ENCODE results near the gene CLSTN1. TPM values are rescaled to one million over a fixed set of nuclear protein-coding genes. Genes with fewer than 3 reads are reported as not detected.

The CLSTN1 gene
- total RNA-seq, 1 experiment from 2014 or later = 106 TPM

DNA sequence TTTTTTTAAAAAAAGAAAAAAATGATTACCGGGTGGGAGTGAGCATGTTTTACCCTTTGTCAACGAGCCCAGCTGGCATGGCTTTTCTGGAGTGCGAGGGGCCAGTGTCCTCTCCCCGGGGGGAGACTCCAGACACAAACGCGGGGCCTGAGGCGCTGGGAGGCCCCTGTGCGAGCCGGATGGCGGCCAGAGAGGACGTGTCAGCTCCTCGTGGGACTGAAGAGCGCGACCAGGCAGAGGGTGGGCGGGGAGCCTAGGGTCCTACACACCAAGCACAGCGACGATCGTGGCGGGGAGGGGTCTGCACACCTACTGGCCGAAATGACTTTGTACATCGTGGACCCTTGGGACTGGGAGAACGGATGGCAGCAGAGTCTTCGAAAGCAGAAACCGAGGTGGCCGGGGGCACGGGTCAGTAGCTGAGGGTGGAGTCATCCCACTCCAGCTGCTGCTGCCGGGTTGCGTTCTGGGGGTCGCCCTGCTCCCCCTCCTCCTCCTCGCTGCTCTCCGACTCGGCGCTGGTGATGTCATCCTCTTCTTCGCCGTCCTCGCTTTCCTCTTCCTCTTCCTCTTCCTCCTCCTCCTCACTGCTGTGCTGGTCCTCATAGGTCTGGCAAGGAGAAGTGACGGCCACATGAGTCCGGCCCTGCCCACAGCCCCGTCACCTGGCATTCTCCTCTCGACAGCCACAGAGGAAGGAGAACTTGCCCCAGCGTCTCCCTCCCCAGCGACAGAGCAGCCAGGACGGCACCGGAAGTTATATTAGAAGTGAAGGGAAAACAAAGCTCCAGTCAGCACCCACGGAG lies 93.5 kb downstream of the CLSTN1 start:
- DNase-seq (ENCODE audit: unreplicated experiment) = no peak
- intact Hi-C loops (cut with micrococcal nuclease) = no loop called here
- H3K27me3 Mint-ChIP-seq (ENCODE audit: insufficient read depth, unreplicated experiment) = no peaks in the 10 kb centered on the region
- BruUV-seq (replicated peaks) = no TSS peak
- H3K27ac Mint-ChIP-seq (ENCODE audit: low read depth, unreplicated experiment) = no peak overlapping the region
- POLR2A ChIA-PET = no interaction called here
- H3K4me3 Mint-ChIP-seq (ENCODE audit: unreplicated experiment) = no peak overlapping the region
- TF ChIP-seq, protein P1, sequence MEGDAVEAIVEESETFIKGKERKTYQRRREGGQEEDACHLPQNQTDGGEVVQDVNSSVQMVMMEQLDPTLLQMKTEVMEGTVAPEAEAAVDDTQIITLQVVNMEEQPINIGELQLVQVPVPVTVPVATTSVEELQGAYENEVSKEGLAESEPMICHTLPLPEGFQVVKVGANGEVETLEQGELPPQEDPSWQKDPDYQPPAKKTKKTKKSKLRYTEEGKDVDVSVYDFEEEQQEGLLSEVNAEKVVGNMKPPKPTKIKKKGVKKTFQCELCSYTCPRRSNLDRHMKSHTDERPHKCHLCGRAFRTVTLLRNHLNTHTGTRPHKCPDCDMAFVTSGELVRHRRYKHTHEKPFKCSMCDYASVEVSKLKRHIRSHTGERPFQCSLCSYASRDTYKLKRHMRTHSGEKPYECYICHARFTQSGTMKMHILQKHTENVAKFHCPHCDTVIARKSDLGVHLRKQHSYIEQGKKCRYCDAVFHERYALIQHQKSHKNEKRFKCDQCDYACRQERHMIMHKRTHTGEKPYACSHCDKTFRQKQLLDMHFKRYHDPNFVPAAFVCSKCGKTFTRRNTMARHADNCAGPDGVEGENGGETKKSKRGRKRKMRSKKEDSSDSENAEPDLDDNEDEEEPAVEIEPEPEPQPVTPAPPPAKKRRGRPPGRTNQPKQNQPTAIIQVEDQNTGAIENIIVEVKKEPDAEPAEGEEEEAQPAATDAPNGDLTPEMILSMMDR (IDR thresholded peaks at IDR 0.05; ENCODE audit: unreplicated experiment) = no peak
- CTCF ChIA-PET = interaction anchor here (0.6 kb wide), 1 partner anchor 849 kb away, joined by 3 read pairs; no protein-coding TSS in a partner anchor
- peaks cover 79% of the 10 kb centered on the region for H3K36me3 Mint-ChIP-seq (ENCODE audit: insufficient read depth, unreplicated experiment)
- no peaks in the 10 kb centered on the region for H3K4me1 Mint-ChIP-seq (ENCODE audit: insufficient read depth, unreplicated experiment)
- H3K9me3 Mint-ChIP-seq (ENCODE audit: unreplicated experiment) = no peaks in the 10 kb centered on the region

DNA sequence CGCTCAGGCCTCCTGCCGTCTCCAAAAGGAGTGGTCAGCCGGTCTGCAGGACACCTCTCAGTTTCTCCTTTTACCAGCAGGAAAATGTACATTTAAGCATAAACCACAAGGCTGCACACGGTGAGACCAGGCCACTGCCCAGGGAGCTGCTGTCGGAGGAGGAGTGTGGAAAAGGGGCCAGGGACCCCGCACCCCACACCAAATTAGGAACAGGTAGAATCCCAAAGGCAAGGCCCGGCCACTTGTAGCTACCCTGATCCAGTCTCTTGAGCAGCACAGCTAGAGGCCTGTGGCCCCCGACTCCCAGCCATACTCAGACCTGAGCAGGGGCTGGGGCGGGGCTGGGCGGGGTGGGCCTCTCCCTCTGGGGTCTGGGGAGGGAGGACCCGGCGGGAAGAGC lies 94.2 kb downstream of the CLSTN1 start:
- no peak overlapping the region for H3K4me3 Mint-ChIP-seq (ENCODE audit: unreplicated experiment)
- no peaks in the 10 kb centered on the region for H3K9me3 Mint-ChIP-seq (ENCODE audit: unreplicated experiment)
- peaks cover 71% of the 10 kb centered on the region for H3K36me3 Mint-ChIP-seq (ENCODE audit: insufficient read depth, unreplicated experiment)
- ChIA-PET POLR2A (no interaction called here), CTCF (no interaction called here)
- no peak overlapping the region for H3K27ac Mint-ChIP-seq (ENCODE audit: low read depth, unreplicated experiment)
- no peak for DNase-seq (ENCODE audit: unreplicated experiment)
- no peaks in the 10 kb centered on the region for H3K27me3 Mint-ChIP-seq (ENCODE audit: insufficient read depth, unreplicated experiment)
- H3K4me1 Mint-ChIP-seq (ENCODE audit: insufficient read depth, unreplicated experiment) = no peaks in the 10 kb centered on the region
- TF ChIP-seq, protein P1 (IDR thresholded peaks at IDR 0.05; ENCODE audit: unreplicated experiment) = no peak
- intact Hi-C loops (cut with micrococcal nuclease) = no loop called here
- BruUV-seq (replicated peaks) = no TSS peak

DNA sequence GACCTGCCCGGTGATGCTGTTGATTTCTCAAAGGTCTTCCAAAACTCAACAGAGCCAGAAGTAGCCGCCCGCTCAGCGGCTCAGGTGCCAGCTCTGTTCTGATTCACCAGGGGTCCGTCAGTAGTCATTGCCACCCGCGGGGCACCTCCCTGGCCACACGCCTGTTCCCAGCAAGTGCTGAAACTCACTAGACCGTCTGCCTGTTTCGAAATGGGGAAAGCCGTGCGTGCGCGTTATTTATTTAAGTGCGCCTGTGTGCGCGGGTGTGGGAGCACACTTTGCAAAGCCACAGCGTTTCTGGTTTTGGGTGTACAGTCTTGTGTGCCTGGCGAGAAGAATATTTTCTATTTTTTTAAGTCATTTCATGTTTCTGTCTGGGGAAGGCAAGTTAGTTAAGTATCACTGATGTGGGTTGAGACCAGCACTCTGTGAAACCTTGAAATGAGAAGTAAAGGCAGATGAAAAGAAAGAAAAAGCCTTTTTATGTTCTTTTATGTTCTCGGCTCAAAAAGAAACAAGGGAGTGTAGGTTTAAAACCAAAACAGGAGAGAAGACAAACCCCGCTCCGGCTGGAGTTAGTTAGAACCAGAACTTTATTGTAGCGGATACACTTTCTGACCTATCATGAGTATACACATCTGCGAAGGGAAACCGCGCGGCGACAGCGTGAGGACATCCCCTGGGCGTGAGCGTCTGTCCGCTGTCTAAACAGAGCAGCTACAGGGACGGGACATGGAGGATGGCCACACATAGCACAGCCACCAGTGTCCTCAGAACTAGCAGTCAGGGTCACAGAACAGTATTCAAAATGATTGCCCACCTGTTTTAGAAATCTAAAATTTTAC lies 95.1 kb downstream of the CLSTN1 start:
- Mint-ChIP-seq H3K9me3 (ENCODE audit: unreplicated experiment) (no peaks in the 10 kb centered on the region), H3K27ac (ENCODE audit: low read depth, unreplicated experiment) (no peak overlapping the region), H3K4me1 (ENCODE audit: insufficient read depth, unreplicated experiment) (no peaks in the 10 kb centered on the region), H3K36me3 (ENCODE audit: insufficient read depth, unreplicated experiment) (peaks cover 62% of the 10 kb centered on the region), H3K4me3 (ENCODE audit: unreplicated experiment) (no peak overlapping the region), H3K27me3 (ENCODE audit: insufficient read depth, unreplicated experiment) (no peaks in the 10 kb centered on the region)
- intact Hi-C loops (cut with micrococcal nuclease) = no loop called here
- DNase-seq (ENCODE audit: unreplicated experiment) = peak; percentile 35
- ChIA-PET CTCF (no interaction called here), POLR2A (interaction anchor here (1.1 kb wide), 1 partner anchor 9 kb away, joined by 3 read pairs; no protein-coding TSS in a partner anchor)
- BruUV-seq (replicated peaks) = no TSS peak
- TF ChIP-seq, protein P1 (IDR thresholded peaks at IDR 0.05; ENCODE audit: unreplicated experiment) = no peak

Measured in MCF 10A (cell line).